GM12874 (cell line): ENCODE measurements around the gene PLCD3.

Experiments
- CTCF ChIP-seq: IDR thresholded peaks from 2 replicates; pipeline ENCODE4 v1.5.1; 2011; ENCODE audit warnings: low read depth, mild to moderate bottlenecking, control low read depth, low read length, moderate library complexity; ENCODE audit not compliant: insufficient read depth

Gene PLCD3

GRCh38 chr17:45111850-45112249, 20.5 kb downstream of the PLCD3 start:
- TF ChIP-seq CTCF, result no peak

DNA sequence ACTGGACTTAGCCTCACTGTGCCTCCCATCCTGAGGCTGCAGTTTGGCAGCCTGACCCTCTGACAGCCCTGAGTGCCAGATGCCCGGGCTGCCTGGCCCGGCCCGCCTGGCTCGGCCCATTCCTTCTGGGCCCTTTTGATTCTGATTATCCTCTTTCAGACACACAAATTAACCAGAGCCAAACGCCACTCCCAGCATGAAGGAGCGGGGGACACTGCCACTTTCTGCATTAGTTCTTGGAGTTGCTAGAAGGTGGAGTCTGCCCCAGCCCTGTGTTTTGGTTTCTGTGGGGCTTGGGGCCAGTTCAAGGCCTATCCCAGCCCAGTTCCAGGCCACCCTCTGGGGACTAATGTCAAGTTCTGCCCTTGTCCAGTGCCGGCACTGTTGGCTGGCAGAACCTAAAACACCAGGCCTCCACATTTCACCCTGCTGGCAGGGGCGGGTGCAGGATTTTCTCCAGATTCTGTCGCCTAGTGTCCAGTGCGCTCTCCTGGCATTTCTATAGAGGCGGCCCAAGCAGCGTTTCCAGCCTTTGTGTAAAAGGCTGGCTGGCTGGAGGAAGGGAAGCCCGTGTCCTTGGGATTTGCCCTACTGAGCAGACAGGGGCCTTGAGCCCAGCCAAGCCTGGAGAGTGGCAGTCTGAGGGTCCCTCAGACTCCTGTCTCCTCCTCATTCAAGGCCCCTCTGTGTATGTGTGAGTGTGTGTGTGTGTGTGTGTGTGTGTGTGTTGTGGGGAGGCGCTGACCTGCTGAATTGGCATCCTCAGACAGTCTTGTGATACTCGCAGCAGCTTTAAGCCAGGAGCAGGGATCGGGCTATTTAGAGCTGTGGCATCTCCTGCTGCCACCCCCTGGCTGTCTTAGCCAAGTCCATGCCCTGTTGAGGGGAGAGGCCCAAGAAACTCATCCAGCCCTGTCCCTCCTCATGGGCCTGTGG, 21.4 kb downstream of the PLCD3 start:
- no peak for TF ChIP-seq CTCF

DNA sequence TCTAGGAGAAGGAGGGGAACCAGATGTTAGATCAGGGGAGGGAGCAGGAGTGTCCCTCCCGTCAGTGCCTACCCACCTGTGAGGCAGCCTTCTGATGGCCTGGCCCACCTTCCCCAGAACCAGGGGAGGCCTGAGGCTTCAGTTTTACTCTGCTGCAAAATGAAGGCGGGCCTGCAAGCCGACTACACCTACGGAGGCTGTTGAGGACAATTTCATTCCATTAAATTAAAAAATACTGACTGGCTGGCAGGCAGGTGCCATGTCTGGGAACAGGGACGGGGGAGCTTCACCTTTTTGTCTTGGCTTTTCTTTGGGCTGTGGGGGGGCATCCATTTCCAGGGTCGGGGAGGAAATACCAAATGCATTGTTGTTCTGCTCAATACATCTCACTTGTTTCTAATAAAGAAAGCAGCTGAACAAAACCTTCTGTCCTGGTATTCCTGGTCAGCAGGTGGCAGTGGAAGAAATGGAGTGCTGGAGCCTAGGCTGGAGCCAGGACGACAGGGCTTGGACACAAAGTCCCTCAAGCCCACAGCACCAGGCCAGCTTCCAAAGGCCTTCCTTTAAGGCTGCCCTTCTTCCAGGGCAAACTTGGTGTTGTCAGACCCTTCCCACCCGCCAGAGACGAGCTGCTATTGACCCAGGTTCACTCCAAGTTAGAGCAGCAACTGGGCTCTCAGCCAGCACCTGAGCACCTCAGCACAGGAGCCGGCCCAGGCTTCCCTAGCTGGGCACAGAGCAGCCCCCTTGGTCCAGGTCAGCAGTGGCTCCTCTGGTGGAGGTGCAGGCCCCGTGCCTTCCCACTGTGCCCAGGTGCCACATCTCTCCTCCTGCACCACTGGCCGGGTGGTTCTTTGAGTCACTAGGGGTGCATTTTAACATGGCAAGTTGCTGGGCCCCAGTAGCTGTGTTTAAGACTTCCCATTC, 23.5 kb downstream of the PLCD3 start:
- TF ChIP-seq CTCF, result no peak

DNA sequence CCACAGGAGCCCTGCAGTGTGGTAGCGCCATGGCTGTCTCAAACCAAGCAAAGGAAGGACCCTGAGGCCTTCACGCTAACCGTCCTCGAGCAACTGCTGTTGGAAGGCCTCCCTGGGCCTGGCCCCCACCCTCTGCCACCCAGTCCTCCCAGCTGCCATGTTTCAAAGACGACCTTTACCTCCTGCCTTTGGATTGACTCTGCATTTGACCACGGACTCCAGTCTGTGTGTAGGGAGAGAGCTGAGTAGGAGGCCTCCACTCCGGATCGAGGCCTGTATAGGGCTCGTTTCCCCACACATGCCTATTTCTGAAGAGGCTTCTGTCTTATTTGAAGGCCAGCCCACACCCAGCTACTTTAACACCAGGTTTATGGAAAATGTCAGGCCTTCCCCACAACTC, 24.3 kb downstream of the PLCD3 start:
- no peak for TF ChIP-seq CTCF

DNA sequence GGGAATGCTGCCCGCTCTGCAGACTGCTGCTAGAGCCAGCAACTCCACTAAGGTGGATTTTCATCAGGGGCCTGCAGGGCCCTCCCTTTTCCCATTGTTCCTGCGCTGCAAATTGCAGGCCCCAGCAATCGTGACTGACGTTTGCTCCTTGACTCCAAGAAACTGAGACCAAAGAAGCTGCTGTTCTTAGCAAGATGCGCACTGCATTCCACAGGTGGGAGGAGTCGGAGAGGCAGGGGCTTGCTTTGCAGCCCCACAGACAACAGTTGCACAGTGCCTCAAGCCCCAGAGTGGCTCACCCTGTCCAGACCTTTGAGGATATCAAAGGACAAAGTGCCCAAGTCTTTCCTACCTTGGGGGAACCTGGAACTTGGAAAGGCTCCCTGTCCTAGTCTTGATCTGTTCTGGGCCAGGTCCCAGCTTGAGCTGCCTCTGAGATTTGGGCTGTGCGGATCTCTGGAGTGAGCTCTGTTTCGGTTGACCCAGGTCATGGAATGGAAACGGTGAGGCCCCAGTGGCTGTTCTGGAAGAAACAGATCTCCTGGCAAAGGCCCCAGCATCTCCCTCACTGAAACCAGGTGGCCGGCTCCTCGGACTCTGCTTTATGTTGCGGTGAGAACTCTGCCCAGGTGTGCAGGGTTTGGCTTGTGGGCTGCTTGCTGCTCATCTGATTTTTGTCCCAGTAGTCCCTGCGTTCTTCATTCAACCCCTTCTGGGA, 24.9 kb downstream of the PLCD3 start:
- no peak for TF ChIP-seq CTCF

GRCh38 chr17:45106582-45106981, 25.7 kb downstream of the PLCD3 start:
- no peak for TF ChIP-seq CTCF
